ENCODE results near the gene ZNF550.
A peak's percentile ranks its signal among the peaks of the same experiment; 100 is the strongest.

The ZNF550 gene

GRCh38 chr19:57559404-57560025 is at the start of gene ZNF550:
ZNF550 (minus strand) TSS chr19:57559863; CDS start chr19:57559682, 181 bp downstream.
- H3K27me3 ChIP-seq (ENCODE audit: insufficient read depth, low read length) = no peaks in the 10 kb centered on the region
- peak within 1 kb of the TSS; percentile 86 for H3K4me3 ChIP-seq (ENCODE audit: low read length)
- H2AFZ ChIP-seq (ENCODE audit: low read depth, low read length) = peak within 1 kb of the TSS; percentile 58
- peaks cover 16% of the 10 kb centered on the region for H3K4me1 ChIP-seq (ENCODE audit: insufficient read depth, low read length)
- H3K36me3 ChIP-seq (ENCODE audit: insufficient read depth, low read length) = peaks cover 19% of the 10 kb centered on the region
- H3K9me3 ChIP-seq (ENCODE audit: low read length) = peaks cover 16% of the 10 kb centered on the region

- H3K27me3 ChIP-seq (ENCODE audit: insufficient read depth, low read length) = no peaks in the 10 kb centered on the region
- H3K4me1 ChIP-seq (ENCODE audit: insufficient read depth, low read length) = no peaks in the 10 kb centered on the region
- no peak overlapping the region for H3K4me3 ChIP-seq (ENCODE audit: low read length)
- H3K36me3 ChIP-seq (ENCODE audit: insufficient read depth, low read length) = peaks cover 47% of the 10 kb centered on the region
- no peak overlapping the region for H2AFZ ChIP-seq (ENCODE audit: low read depth, low read length)
- peaks cover 12% of the 10 kb centered on the region for H3K9me3 ChIP-seq (ENCODE audit: low read length)
Measured at GRCh38 chr19:57606931-57607330, 47.3 kb upstream of the ZNF550 start.

- Histone ChIP-seq H3K9me3 (ENCODE audit: low read length) (peaks cover 3% of the 10 kb centered on the region), H2AFZ (ENCODE audit: low read depth, low read length) (peak within 1 kb of the TSS; percentile 86), H3K4me1 (ENCODE audit: insufficient read depth, low read length) (peaks cover 16% of the 10 kb centered on the region), H3K4me3 (ENCODE audit: low read length) (peak within 1 kb of the TSS; percentile 81), H3K27me3 (ENCODE audit: insufficient read depth, low read length) (no peaks in the 10 kb centered on the region), H3K36me3 (ENCODE audit: insufficient read depth, low read length) (peaks cover 12% of the 10 kb centered on the region)
Measured at GRCh38 chr19:57599761-57600383, 40.2 kb upstream of the ZNF550 start, which contains the start of gene ZNF530. ZNF530 (plus strand) TSS chr19:57599885; CDS start chr19:57604346, 4,461 bp downstream.

- Histone ChIP-seq H3K9me3 (ENCODE audit: low read length) (peaks cover 3% of the 10 kb centered on the region), H3K27me3 (ENCODE audit: insufficient read depth, low read length) (no peaks in the 10 kb centered on the region), H3K4me3 (ENCODE audit: low read length) (peak overlapping the region; percentile 81), H3K4me1 (ENCODE audit: insufficient read depth, low read length) (peaks cover 16% of the 10 kb centered on the region), H3K36me3 (ENCODE audit: insufficient read depth, low read length) (peaks cover 9% of the 10 kb centered on the region), H2AFZ (ENCODE audit: low read depth, low read length) (peak overlapping the region; percentile 86)
Measured at GRCh38 chr19:57599377-57599760, 39.7 kb upstream of the ZNF550 start.

- Histone ChIP-seq H3K4me3 (ENCODE audit: low read length) (no peak overlapping the region), H3K4me1 (ENCODE audit: insufficient read depth, low read length) (peaks cover 11% of the 10 kb centered on the region), H3K36me3 (ENCODE audit: insufficient read depth, low read length) (peaks cover 68% of the 10 kb centered on the region), H3K9me3 (ENCODE audit: low read length) (peaks cover 71% of the 10 kb centered on the region), H2AFZ (ENCODE audit: low read depth, low read length) (no peak overlapping the region), H3K27me3 (ENCODE audit: insufficient read depth, low read length) (no peaks in the 10 kb centered on the region)
Measured at GRCh38 chr19:57587529-57587928, 27.9 kb upstream of the ZNF550 start.

GRCh38 chr19:57583521-57584416 is 24.1 kb upstream of the ZNF550 start, which contains the start of gene ZIK1:
ZIK1 (plus strand) TSS chr19:57584145; CDS start chr19:57584357, 212 bp downstream.
- Histone ChIP-seq H3K4me1 (ENCODE audit: insufficient read depth, low read length) (peaks cover 11% of the 10 kb centered on the region), H3K27me3 (ENCODE audit: insufficient read depth, low read length) (no peaks in the 10 kb centered on the region), H3K9me3 (ENCODE audit: low read length) (peaks cover 35% of the 10 kb centered on the region), H3K36me3 (ENCODE audit: insufficient read depth, low read length) (peaks cover 32% of the 10 kb centered on the region), H3K4me3 (ENCODE audit: low read length) (peak within 1 kb of the TSS; percentile 93), H2AFZ (ENCODE audit: low read depth, low read length) (peak within 1 kb of the TSS; percentile 59)

- Histone ChIP-seq H3K27me3 (ENCODE audit: insufficient read depth, low read length) (no peaks in the 10 kb centered on the region), H3K4me1 (ENCODE audit: insufficient read depth, low read length) (peaks cover 13% of the 10 kb centered on the region), H3K36me3 (ENCODE audit: insufficient read depth, low read length) (peaks cover 25% of the 10 kb centered on the region), H3K9me3 (ENCODE audit: low read length) (peaks cover 28% of the 10 kb centered on the region), H3K4me3 (ENCODE audit: low read length) (no peak overlapping the region), H2AFZ (ENCODE audit: low read depth, low read length) (peak overlapping the region; percentile 59)
Measured at GRCh38 chr19:57583104-57583520, 23.4 kb upstream of the ZNF550 start.

GRCh38 chr19:57578487-57579205 is 19.0 kb upstream of the ZNF550 start, which contains the start of gene ZNF416:
ZNF416 (minus strand) TSS chr19:57578911; CDS start chr19:57578704, 207 bp downstream.
- peaks cover 41% of the 10 kb centered on the region for H3K36me3 ChIP-seq (ENCODE audit: insufficient read depth, low read length)
- H3K4me3 ChIP-seq (ENCODE audit: low read length) = peak within 1 kb of the TSS; percentile 85
- peak within 1 kb of the TSS; percentile 81 for H2AFZ ChIP-seq (ENCODE audit: low read depth, low read length)
- H3K27me3 ChIP-seq (ENCODE audit: insufficient read depth, low read length) = no peaks in the 10 kb centered on the region
- H3K9me3 ChIP-seq (ENCODE audit: low read length) = peaks cover 42% of the 10 kb centered on the region
- peaks cover 11% of the 10 kb centered on the region for H3K4me1 ChIP-seq (ENCODE audit: insufficient read depth, low read length)

- Histone ChIP-seq H2AFZ (ENCODE audit: low read depth, low read length) (no peak overlapping the region), H3K27me3 (ENCODE audit: insufficient read depth, low read length) (no peaks in the 10 kb centered on the region), H3K4me3 (ENCODE audit: low read length) (no peak overlapping the region), H3K9me3 (ENCODE audit: low read length) (peaks cover 59% of the 10 kb centered on the region), H3K36me3 (ENCODE audit: insufficient read depth, low read length) (peaks cover 61% of the 10 kb centered on the region), H3K4me1 (ENCODE audit: insufficient read depth, low read length) (peaks cover 8% of the 10 kb centered on the region)
Measured at GRCh38 chr19:57576661-57577060, 17.0 kb upstream of the ZNF550 start.

GRCh38 chr19:57572415-57572947 is 12.8 kb upstream of the ZNF550 start:
- H3K4me3 ChIP-seq (ENCODE audit: low read length) = no peak overlapping the region
- peaks cover 67% of the 10 kb centered on the region for H3K36me3 ChIP-seq (ENCODE audit: insufficient read depth, low read length)
- no peaks in the 10 kb centered on the region for H3K4me1 ChIP-seq (ENCODE audit: insufficient read depth, low read length)
- H3K9me3 ChIP-seq (ENCODE audit: low read length) = peaks cover 84% of the 10 kb centered on the region
- H3K27me3 ChIP-seq (ENCODE audit: insufficient read depth, low read length) = no peaks in the 10 kb centered on the region
- no peak overlapping the region for H2AFZ ChIP-seq (ENCODE audit: low read depth, low read length)

- H3K27me3 ChIP-seq (ENCODE audit: insufficient read depth, low read length) = no peaks in the 10 kb centered on the region
- peaks cover 80% of the 10 kb centered on the region for H3K9me3 ChIP-seq (ENCODE audit: low read length)
- H3K36me3 ChIP-seq (ENCODE audit: insufficient read depth, low read length) = peaks cover 51% of the 10 kb centered on the region
- H3K4me3 ChIP-seq (ENCODE audit: low read length) = no peak overlapping the region
- no peaks in the 10 kb centered on the region for H3K4me1 ChIP-seq (ENCODE audit: insufficient read depth, low read length)
- H2AFZ ChIP-seq (ENCODE audit: low read depth, low read length) = no peak overlapping the region
Measured at GRCh38 chr19:57570707-57571106, 11.0 kb upstream of the ZNF550 start.

Data from neuron (in vitro differentiated cells).